Activated CD8-positive, alpha-beta memory T cell treated with anti-CD3 and anti-CD28 coated beads, Interleukin-2, amount 50 U/mL, for 48 hours (primary cell): ENCODE results near the gene SOX14.

Source experiments
- DNase-seq: peaks from one replicate; pipeline ENCODE4 v3.0.0-alpha.2; 2020

Gene SOX14

GRCh38 chr3:137764001-137764433, at the start of gene SOX14:
SOX14 (plus strand) TSS chr3:137764315; CDS start chr3:137764785, 470 bp downstream.
- peak; percentile 49 for DNase-seq

- DNase-seq, result no peak
Observed at GRCh38 chr3:137714551-137714950, 49.6 kb upstream of the SOX14 start.

- no peak for DNase-seq
Observed at GRCh38 chr3:137724240-137724639, 39.9 kb upstream of the SOX14 start.

- no peak for DNase-seq
Observed at GRCh38 chr3:137737208-137737607, 26.9 kb upstream of the SOX14 start.

- DNase-seq, result no peak
Observed at GRCh38 chr3:137738710-137739109, 25.4 kb upstream of the SOX14 start.

- DNase-seq, result no peak
Observed at GRCh38 chr3:137743608-137744007, 20.5 kb upstream of the SOX14 start.

GRCh38 chr3:137746808-137747207, 17.3 kb upstream of the SOX14 start:
- no peak for DNase-seq

- no peak for DNase-seq
Observed at GRCh38 chr3:137759505-137759904, 4.6 kb upstream of the SOX14 start.

GRCh38 chr3:137760341-137761098, 3.6 kb upstream of the SOX14 start:
- no peak for DNase-seq

- DNase-seq, result no peak
Observed at GRCh38 chr3:137761099-137761562, 3.0 kb upstream of the SOX14 start.

GRCh38 chr3:137761563-137762503, 2.3 kb upstream of the SOX14 start:
- no peak for DNase-seq

GRCh38 chr3:137762674-137763593, 1.2 kb upstream of the SOX14 start:
- DNase-seq, result no peak

GRCh38 chr3:137763594-137763938, 549 bp upstream of the SOX14 start:
- no peak for DNase-seq

GRCh38 chr3:137764563-137765309, 621 bp downstream of the SOX14 start:
- peak; percentile 49 for DNase-seq

GRCh38 chr3:137765310-137766033, 1.4 kb downstream of the SOX14 start:
- no peak for DNase-seq

GRCh38 chr3:137766041-137766875, 2.1 kb downstream of the SOX14 start:
- DNase-seq, result no peak

GRCh38 chr3:137766876-137767537, 2.9 kb downstream of the SOX14 start:
- no peak for DNase-seq

GRCh38 chr3:137767538-137768360, 3.6 kb downstream of the SOX14 start:
- no peak for DNase-seq
